ENCODE data around the gene EMP2.
A peak's percentile ranks its signal among the peaks of the same experiment; 100 is the strongest.
"Not testable (repeated sequence)": the region's sequence is repeated elsewhere in the genome, so short reads cannot be mapped to it uniquely, and the experiment has no call there.

The EMP2 gene

GRCh38 chr16:10578474-10579316 is 1.7 kb downstream of the EMP2 start:
- no peak for DNase-seq (ENCODE audit: low read depth in 3 of 3)

- DNase-seq (ENCODE audit: low read depth in 3 of 3), result no peak
These were observed 2.8 kb downstream of the EMP2 start for GRCh38 chr16:10577305-10578202.

GRCh38 chr16:10576390-10577304 is 3.8 kb downstream of the EMP2 start:
- no peak for DNase-seq (ENCODE audit: low read depth in 3 of 3)

DNA sequence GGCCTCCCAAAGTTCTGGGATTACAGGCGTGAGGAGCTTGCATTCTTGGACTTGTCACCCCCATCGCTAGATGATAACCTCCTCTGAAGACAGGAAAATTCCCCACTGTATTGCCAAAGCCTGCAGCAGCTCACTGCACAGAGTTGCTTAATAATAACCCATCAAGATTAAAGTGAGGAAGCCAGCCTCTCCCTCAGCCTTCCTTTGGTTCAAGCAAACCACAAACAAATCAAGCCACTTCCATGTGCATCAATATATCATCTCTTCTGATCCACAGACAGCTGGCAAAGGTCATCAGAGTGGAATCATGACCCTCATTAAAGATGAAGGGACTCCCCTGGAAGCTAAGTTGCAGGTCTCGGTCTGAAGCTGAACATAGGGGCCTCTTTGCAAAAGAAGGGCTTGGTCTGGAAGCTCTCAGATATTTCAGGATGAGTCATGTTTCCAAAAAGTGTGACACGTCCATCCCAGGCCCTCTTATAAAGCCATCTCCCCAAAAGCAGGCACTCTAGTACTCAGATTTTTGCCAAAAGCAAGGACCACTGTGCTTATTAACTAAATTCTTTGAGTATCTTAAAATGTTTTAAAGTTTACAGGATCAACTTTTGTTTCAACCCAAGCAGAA is 4.8 kb downstream of the EMP2 start:
- DNase-seq (ENCODE audit: low read depth in 3 of 3), result no peak

DNA sequence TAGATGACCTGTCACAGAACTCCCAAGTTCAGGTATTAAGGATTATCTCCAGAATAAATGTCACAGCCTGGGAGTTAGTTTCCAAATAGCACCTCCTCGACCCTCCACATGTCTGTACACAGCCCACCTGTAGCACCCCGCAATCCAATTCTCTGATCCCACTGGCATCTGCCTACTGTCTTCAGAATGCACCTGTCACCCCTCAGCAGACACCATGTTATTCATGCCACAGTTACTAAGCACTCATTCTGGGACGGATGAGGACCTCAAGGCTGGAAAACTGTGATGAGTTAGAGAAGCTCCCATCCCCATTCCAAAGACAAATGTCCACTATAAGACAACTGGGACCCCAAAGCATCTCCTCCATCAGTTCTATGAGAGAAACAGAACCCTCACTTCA is 7.8 kb downstream of the EMP2 start:
- DNase-seq (ENCODE audit: low read depth in 3 of 3), result no peak

DNA sequence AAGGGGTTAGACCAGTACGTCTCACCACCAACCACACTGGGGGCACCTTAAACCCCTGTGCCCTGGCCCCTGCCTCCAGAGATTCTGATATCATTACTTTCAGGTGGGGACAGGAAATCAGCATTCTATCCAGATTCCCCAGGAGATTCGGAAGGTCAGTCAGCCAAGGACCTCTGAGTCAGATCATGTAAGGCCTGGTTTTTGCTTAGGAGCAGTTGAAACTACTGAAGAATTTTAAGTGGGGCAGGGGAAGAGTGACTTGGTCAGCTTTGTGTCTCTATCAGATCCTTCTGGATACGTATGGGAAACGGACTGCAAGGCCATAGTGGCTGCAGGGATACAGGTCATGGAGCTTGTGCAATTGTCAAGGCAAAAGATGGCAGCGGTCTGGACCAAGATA is 9.0 kb downstream of the EMP2 start:
- no peak for DNase-seq (ENCODE audit: low read depth in 3 of 3)

DNA sequence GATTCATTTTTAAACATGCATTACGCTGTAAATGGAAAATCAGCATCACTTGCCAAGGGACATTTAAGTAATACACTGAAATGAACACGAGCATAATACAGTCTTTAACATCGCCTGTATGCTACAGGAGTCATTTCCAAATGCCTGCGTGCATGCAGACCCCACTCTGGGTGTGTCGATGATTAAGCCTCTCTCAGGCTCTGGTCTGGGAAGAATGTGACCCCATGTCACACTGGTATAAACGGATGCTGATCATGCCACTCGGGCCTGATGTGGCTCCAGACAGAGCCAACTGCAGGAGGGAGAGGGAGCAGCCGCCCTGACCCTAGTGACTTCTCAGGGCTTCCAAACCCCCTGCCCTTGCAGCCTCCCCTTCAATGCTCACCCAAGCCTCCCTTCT is 10.8 kb downstream of the EMP2 start:
- no peak for DNase-seq (ENCODE audit: low read depth in 3 of 3)

DNA sequence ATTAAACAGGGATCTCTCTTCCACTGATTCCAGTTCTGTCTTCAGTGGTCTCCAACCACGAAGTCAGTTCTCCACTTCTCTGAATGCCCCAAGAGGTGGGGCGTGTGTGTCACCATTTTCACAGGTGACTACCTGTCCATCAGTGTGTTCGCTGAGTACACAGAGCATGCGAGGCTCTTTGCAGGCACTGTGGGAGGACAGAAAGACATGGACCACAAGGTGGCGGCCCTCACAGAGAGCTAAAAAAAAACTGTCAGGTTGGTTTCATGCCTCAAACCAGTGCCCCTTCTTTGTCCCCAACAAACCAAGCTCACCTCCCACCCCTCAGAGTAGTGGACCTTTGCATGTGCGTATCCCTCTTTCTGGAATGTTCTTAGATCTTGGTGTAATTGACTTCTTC is 13.8 kb downstream of the EMP2 start:
- no peak for DNase-seq (ENCODE audit: low read depth in 3 of 3)

DNA sequence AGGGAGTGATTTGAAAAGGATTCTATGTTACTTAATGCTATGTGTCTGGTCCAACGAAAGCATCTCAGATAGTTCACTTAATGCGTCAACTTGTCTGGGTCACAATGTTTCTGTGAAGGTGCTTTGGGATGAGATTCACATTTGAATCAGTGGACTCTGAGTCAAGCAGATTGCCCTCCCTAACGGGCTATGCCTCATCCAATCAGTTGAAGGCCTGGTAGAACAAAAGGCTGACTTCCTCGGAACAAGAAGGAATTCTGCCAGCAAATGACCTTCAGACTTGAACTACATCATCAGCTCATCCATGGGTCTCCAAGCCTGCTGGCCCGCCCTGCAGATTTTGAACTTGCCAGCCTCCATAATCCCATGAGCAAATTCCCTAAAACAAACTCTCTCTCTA is 15.2 kb downstream of the EMP2 start:
- DNase-seq (ENCODE audit: low read depth in 3 of 3), result no peak

DNA sequence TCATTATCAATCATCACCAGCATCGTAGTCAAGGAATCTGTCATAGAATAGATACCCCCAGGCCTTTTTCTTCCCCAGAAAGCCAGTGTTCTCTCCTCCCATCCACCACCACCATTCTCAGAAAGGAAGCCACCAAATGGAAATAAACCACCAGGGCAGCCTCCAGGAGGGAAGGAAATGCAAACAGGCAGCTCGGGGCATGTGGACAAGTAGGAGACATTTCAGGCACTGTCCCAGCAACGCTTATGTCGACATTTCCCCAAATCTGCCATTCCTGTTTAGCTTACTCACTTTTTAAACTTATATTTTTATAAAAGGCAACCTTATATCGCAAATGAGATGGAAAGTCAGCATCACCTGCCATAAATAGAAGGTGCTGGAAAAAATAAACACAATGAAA is 15.8 kb downstream of the EMP2 start:
- no peak for DNase-seq (ENCODE audit: low read depth in 3 of 3)

DNA sequence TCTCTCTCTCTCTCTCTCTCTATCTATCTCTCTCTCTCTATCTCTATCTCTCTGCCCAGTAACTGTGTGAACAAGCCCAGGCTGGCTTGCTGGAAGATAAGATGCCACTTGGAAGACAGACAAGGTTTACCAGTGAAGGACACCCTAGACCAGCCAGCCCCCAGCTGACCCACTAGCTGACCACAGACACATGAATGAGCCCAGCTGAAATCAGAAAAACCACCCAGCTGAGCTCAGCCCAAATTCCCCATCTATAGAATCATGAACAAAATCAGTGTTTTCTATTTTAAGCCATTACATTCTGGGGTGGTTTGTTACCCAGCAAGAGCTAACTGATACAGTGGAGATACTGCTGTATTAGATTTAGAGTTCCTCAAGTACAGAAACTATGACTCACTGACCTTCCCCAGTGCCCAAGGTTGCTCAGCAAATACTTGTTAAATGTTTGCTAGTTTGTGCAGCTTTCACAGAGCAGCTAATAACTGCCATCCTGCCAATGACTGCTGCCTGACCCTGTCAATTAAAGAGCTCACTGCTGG is 18.0 kb downstream of the EMP2 start:
- no peak for DNase-seq (ENCODE audit: low read depth in 3 of 3)

DNA sequence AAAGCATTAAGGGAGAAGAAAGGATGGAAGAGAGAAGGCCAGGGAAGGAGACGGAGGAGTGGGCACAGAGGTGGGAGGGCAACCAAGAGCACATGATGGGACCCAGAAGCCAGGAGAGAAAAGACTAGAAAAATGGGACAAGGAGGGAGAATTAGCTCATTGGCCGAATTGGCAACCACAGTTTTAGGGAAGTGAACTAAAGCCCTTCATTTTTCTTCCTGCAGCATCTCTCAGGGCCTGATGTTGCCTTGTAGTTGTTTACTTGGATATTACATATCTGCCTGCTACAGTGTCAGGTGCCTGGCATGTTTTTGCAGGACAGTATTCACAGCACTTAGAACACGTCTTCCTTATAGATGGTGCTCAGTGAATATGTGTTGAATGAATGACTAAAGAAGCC is 19.0 kb downstream of the EMP2 start:
- no peak for DNase-seq (ENCODE audit: low read depth in 3 of 3)

- no peak for DNase-seq (ENCODE audit: low read depth in 3 of 3)
These were observed 19.4 kb downstream of the EMP2 start for GRCh38 chr16:10561001-10561400.

DNA sequence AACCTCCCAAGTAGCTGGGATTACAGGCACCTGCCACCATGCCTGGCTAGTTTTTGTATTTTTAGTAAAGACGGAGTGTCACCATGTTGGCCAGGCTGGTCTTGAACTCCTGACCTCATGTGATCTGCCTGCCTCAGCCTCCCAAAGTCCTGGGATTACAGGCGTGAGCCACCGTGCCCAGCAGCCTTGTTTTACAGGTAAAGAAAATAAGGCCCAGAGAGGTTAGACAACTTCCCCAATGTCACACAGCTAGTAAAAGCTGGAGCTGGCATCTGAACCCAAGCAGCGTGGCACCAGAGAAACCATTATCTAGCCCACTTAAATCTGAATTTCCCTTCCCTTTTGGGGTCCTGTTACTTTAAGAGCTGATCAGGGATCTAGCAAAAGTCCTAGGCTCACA is 20.6 kb downstream of the EMP2 start:
- not testable (repeated sequence) for DNase-seq (ENCODE audit: low read depth in 3 of 3)

GRCh38 chr16:10558746-10559641 is 21.4 kb downstream of the EMP2 start:
- DNase-seq (ENCODE audit: low read depth in 3 of 3), result no peak

DNA sequence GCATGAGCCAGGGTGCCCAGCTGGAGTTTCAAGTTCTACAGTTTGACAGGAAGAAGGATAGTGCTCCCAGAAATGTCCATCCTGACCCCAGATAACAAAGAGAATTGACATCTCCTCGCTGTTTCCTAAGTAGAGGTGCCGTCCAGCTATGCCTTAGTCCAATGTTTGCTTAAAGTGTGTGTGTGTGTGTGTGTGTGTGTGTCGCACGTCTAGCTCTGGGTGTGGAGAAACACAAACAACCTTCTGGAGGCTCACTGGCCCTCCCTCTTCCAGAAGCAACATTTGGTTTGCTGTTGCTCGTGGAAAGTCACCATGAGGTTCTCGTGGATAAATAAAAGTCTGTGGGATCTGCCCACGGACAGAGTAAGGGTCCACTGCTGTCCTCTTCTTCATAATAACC is 22.1 kb downstream of the EMP2 start:
- no peak for DNase-seq (ENCODE audit: low read depth in 3 of 3)

GRCh38 chr16:10557750-10558149 is 22.6 kb downstream of the EMP2 start:
- DNase-seq (ENCODE audit: low read depth in 3 of 3), result no peak

DNA sequence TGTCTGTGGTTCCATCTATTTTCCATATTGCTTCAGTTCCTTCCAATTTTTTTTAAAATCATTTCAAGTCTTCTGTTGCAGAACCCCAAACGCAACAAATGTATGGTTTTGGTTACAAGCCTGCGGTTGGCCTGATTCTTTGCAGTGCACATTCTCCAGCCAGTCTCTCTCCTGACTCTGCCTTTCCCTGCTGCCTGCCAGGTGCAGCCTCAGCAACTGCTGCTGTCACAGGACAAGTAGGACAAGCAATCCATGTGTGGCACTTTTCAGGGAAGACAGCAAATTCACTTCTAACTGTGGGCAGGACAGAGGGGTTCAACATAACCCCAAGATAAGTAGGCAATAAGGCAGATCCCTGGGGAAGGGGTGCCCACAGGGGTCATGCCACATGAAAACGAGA is 24.2 kb downstream of the EMP2 start:
- DNase-seq (ENCODE audit: low read depth in 3 of 3), result no peak

GRCh38 chr16:10554569-10554968 is 25.8 kb downstream of the EMP2 start:
- DNase-seq (ENCODE audit: low read depth in 3 of 3), result no peak

DNA sequence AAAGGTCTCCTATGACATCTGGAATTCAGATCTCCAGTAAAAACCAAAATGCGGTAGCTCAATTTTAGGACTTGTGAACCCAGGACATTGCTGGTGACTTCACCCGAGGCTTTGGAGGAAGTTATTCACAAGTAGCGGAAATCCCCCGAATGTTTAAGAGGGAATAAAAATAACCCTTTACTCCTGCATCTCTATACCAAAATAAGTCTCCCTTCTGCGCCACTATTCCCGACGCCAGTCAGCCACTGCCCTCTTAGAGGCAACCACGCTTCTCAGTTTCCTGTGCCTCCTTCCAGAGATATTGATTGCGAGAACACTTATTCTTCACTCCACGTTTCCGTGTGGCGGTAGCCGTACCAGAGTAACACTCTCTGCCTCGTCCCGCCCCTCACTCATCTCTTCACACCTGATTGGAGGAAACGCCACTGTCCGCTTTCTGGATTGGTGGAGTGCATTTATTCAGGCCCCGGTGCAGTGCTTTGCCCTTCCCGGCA is 27.4 kb downstream of the EMP2 start:
- DNase-seq (ENCODE audit: low read depth in 3 of 3), result peak; percentile 28 to 49 (median 30)

Data from stimulated activated CD4-positive, alpha-beta T cell treated with anti-CD3 and anti-CD28 coated beads, TNF-alpha, amount 100 ng/mL, for 48 hours (primary cell).